NCI-H146 (cell line): ENCODE measurements around the gene MAPK13.

ENCODE experiments used
- DNase-seq: peaks from one replicate; lab custom pipeline; 2025; lab: John Stamatoyannopoulos, UW

MAPK13 gene

DNA sequence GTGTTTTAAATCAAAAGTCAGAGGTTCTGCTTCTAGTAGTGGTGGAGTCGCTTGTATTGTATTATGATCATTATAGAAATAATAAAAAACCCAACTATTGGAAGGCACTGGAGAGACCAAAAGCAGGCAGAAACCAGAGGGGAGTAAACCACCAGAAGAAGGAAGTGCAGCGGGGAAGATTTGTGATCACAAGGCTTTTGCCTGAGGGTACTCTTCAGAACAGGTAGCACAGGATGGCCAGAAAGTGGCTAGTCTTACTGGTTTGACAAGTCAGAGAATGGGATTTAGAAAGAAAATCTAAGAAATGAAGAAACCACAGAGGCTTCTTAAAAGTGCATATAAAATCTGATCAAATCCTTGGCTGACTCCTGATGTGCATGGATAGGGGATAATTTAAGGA, 24.0 kb downstream of the MAPK13 start:
- DNase-seq, result no peak

GRCh38 chr6:36155662-36156061, 25.3 kb downstream of the MAPK13 start:
- DNase-seq, result no peak

DNA sequence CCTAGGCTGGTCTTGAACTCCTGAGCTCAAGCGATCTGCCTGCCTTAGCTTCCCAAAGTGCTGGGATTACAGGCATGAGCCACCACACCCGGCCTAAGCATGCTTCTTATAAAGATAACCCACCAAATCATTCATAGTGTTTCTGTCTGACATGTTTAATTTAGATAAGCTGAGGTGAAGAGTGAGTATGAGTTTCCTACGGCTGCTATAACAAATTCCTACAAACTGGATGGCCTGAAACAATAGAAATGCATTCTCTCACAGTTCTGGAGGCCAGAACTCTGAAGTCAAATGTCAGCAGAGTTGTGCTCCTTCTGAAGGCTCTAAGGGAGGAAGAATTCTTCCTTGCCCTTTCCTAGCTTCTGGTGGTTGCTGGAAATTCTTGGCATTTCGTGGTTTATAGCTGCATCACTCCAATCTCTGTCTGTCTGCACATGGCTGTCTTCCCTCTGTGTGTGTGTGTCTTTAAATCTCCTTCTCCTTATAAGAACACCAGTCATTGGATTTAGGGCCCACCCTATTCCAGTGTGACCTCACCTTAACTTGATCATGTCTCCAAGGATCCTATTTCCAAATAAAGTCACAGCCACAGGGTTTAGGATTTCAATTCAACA, 29.9 kb downstream of the MAPK13 start:
- DNase-seq, result no peak

DNA sequence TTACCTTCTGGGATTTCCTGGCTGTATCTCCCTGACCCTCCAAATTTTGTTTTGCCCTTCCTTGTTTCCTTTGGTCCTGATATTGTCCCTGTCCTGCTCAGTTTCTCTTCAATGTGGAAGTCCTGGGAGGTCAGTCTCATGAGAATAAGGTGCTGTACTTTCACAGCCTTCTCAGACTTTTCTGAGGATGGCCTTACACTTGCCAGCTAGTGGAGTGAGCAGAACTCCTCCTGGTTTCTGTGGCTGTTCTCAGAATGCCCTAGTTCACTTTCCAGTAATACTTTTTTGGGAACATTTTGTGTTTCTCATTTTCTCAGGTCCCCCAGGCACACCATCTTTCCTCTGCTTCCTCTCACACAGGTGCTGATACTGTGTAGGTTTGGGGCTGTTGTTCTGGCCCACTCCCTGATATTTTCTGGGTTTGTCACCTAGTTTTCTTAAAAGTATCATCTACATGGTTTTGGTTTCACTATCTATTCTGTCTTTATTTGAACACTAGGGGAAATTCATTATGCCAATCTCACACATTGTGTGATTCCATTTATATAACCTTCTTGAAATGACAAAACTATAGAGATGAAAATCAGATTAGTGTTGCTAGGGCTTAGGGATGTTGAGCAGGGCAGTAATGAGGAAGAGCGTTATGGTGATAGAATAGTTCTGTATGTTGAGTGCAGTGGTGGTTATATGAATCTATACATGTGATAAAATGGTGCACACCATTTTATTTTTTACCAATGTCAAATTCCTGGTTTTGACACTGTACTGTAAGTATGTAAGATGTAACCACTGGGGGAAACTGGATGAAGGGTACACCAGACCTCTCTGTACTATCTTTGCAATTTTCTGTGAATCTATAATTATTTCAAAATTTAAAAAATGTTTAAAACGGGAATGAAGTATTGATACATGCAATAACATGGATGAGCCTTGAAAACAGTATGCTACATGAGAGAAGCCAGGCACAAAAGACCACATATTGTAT, 39.0 kb downstream of the MAPK13 start:
- no peak for DNase-seq

GRCh38 chr6:36170704-36171103, 40.4 kb downstream of the MAPK13 start:
- no peak for DNase-seq

DNA sequence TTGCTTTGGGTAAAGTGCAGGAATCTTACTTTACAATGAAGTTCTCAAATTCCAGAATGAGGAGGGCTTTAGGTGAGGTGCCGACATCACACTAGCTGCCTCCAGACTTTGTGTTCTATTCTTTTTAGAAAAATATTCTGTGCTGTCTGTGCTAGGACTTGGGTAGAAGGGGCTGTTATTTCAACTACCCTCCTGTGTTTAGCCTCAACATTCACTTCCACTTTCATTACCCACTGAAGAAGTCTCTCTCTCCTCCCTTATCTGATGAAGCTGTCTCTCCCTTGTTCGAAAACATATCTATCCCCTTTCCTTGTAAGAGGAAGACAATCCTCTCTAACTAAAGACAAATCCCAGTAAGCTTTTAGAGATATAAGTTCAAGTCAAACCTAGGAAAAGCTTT, 41.3 kb downstream of the MAPK13 start:
- DNase-seq, result no peak

GRCh38 chr6:36177166-36177565, 46.9 kb downstream of the MAPK13 start:
- no peak for DNase-seq

DNA sequence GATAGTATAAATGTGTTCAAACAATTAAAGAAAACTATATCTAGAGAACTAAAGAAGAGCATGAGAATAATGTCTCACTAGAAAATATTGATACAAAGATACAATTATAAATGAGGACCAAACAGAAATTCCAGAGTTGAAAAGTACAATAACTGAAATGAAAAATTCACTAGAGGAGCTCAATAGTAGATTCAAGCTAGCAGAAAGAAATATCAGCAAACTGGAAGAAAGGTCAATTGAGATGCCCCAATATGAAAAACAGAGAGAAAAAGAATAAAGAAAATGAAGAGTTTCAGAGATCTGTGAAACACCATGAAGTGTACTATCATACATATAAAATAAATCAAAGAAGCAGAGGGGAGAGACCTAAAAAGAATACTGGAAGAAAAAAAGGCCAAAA, 48.2 kb downstream of the MAPK13 start:
- DNase-seq, result no peak

DNA sequence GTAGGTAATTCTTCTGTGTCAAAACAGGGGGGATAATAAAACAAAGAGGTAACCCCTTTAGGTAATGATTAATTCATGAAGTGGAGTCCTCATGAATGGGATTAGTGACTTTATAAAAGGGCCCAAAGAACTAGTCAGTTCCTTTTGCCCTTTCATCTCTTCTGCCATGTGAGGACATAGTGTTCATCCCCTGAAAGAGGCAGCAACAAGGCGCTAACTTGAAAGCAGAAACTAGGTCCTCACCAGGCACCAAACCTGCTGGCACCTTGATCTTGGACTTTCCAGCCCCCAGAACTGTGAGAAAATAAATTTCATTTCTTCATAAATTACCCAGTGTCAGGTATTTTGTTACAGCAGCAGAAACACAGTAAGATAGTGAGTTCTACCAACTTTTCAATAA, 49.8 kb downstream of the MAPK13 start:
- no peak for DNase-seq

GRCh38 chr6:36184311-36184710, 54.0 kb downstream of the MAPK13 start:
- DNase-seq, result no peak

DNA sequence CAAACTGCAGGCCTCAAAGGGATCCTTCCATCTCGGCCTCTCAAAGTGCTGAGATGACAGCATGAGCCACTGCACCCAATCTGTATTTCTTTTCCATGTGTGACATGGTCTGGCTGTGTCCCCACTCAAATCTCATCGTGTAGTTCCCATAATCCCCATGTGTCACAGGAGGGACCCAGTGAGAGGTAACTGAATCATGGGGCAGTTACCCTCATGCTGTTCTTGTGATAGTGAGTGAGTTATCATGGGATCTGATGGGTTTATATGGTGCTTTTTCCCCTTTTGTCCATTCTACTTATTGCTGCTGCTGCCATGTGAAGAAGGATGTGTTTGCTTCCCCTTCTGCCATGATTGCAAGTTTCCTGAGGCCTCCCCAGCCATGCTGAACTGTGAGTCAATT, 55.9 kb downstream of the MAPK13 start:
- DNase-seq, result no peak

DNA sequence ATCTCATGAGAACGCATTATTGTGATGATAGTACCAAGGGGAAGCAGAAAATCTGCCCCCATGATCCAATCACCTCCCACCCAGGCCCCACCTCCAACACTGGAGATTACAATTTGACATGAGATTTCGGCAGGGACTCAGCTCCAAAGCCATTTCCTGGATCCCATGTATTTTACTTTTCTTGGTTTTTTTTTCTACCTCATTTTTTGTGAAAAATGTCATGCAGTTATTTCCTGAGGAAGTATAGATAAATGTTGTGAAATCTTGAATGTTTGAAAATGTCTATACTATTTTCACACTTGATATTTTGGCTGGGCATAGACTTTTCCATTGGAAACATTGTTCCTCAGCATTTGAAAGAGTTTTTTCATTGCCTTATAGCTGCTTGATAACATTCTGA, 57.1 kb downstream of the MAPK13 start:
- DNase-seq, result no peak
